ENCODE data around the gene CCNG2.

DNA sequence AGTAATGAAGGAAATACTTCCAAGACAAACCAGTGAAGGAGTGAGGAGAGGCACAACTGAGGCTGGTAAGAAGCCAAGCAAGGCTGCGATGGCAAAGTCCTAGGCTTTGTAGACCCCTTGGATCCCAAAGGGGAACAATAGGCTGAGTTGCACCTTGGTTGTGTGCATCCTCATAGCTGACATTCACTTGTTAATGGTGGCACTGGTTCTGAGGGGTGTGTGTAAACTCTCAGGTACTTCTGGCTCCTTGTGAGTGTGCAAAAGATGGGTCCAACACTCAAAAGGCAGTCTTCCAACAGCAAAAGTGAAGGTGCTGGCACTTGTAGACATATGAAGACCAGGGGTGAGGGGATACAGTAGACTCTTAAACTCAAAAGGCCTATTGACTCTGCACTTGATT lies 60.5 kb downstream of the CCNG2 start:
- TF ChIP-seq, protein P1, sequence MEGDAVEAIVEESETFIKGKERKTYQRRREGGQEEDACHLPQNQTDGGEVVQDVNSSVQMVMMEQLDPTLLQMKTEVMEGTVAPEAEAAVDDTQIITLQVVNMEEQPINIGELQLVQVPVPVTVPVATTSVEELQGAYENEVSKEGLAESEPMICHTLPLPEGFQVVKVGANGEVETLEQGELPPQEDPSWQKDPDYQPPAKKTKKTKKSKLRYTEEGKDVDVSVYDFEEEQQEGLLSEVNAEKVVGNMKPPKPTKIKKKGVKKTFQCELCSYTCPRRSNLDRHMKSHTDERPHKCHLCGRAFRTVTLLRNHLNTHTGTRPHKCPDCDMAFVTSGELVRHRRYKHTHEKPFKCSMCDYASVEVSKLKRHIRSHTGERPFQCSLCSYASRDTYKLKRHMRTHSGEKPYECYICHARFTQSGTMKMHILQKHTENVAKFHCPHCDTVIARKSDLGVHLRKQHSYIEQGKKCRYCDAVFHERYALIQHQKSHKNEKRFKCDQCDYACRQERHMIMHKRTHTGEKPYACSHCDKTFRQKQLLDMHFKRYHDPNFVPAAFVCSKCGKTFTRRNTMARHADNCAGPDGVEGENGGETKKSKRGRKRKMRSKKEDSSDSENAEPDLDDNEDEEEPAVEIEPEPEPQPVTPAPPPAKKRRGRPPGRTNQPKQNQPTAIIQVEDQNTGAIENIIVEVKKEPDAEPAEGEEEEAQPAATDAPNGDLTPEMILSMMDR (IDR thresholded peaks at IDR 0.05), result no peak
- TF ChIP-seq ZFX (IDR thresholded peaks at IDR 0.05; ENCODE audit: borderline replicate concordance), result no peak

Measured in 22Rv1 (cell line).